ENCODE data around the gene EP400.

GRCh38 chr12:131990066-131990979, 40.6 kb downstream of the EP400 start:
- no peak for TF ChIP-seq FOXM1 (IDR thresholded peaks at IDR 0.05; ENCODE audit: borderline replicate concordance)
- no peak for TF ChIP-seq HDGF (IDR thresholded peaks at IDR 0.05; ENCODE audit: borderline replicate concordance)
- no peak for TF ChIP-seq FOXA1 (IDR thresholded peaks at IDR 0.05)
- no peak for TF ChIP-seq SUZ12 (IDR thresholded peaks at IDR 0.05)
- no peak for TF ChIP-seq ZNF384 (IDR thresholded peaks at IDR 0.05)
- TF ChIP-seq PKNOX1 (IDR thresholded peaks at IDR 0.05) = no peak
- TF ChIP-seq L3MBTL2 (conservative IDR thresholded peaks at IDR 0.05) = no peak
- no peak for TF ChIP-seq FOXK2 (IDR thresholded peaks at IDR 0.05)
- TF ChIP-seq SP1 (IDR thresholded peaks at IDR 0.05) = no peak
- no peak for TF ChIP-seq ELF4 (IDR thresholded peaks at IDR 0.05)
- TF ChIP-seq LEF1 (IDR thresholded peaks at IDR 0.05; ENCODE audit: borderline replicate concordance) = no peak
- TF ChIP-seq BHLHE40 (IDR thresholded peaks at IDR 0.05; ENCODE audit: borderline replicate concordance) = no peak
